ENCODE data around the gene CFAP69. TPM values are rescaled to one million over a fixed set of nuclear protein-coding genes. Genes with fewer than 3 reads are reported as not detected.

Gene CFAP69
- total and polyA plus RNA-seq, 2 donors (not counting 1 experiment from before 2014, with no cell fraction given) = 0.10 to 0.15 TPM

DNA sequence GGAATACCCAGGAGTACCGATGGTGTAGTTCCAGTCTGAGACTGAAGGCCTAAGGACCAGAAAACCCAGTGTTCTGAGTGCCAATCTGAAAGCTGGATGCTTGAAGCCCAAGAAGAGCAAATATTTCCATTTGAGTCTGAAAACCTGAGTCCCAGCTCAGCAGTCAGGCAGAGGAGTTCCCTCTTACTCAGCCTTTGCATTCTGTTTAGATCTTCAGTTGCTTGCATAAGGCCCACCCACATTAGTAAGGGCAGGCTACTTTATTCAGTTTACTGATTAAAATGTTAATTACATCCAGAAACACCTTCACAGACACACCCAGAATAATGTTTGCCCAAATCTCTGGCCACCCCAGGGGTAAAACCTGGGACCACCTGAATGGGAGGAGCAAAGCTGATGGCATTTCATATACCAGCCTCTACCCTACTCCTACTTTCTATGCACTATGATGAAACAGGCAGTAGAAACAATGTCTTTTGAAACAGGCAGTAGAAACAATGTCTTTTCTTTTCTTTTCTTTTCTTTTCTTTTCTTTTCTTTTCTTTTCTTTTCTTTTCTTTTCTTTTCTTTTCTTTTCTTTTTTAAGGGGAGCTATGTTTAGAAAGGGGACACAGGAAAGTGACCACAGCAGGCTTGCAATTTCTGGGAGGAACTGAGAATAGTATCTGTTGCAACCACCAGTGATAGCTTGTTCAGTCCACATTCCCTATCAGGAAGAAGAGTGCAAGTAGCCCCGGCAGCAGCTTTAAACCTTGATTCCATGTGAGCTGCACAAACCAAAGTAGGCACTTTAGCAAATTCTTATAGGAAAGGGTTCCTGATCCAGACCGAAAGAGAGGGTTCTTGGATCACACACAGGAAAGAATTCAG, 45.5 kb downstream of the CFAP69 start:
- DNase-seq (no peak), ATAC-seq (ENCODE audit: low read depth) (no peak)
- intact Hi-C loops (cut with micrococcal nuclease) = no loop called here
- CTCF ChIA-PET = no interaction called here
- H3K9me3 Mint-ChIP-seq (ENCODE audit: insufficient read depth) = peaks cover 6% of the 10 kb centered on the region
- Histone ChIP-seq H3K27me3 (replicated peaks in 1 of 4; ENCODE audit: control extremely low read depth in 1 of 4, control insufficient read depth in 3 of 4, insufficient read depth in 4 of 4, low read length in 3 of 4) (no peaks in the 10 kb centered on the region), H3K27ac (ENCODE audit: low read length in 2 of 2) (no peak overlapping the region), H3K9ac (ENCODE audit: low read length) (no peak overlapping the region), H3K79me2 (ENCODE audit: control insufficient read depth, insufficient read depth, low read length) (no peaks in the 10 kb centered on the region), H3K36me3 (replicated peaks in 1 of 2; ENCODE audit: control extremely low read depth in 1 of 2, control insufficient read depth in 1 of 2, extremely low read depth in 1 of 2, insufficient read depth in 2 of 2, low read length in 1 of 2) (no peaks in the 10 kb centered on the region), H2AFZ (ENCODE audit: insufficient read depth, low read depth, low read length, poor library complexity, severe bottlenecking) (no peak overlapping the region), H3K4me2 (replicated peaks; ENCODE audit: low read depth, low read length, poor library complexity, severe bottlenecking) (no peak overlapping the region), H3K4me3 (ENCODE audit: control extremely low read depth in 1 of 5, extremely low read depth in 1 of 5, insufficient read depth in 1 of 5, low read depth in 2 of 5, low read length in 4 of 5) (no peak overlapping the region), H4K20me1 (ENCODE audit: control insufficient read depth, insufficient read depth, low read length, poor library complexity, severe bottlenecking) (no peaks in the 10 kb centered on the region), H3K4me1 (ENCODE audit: control insufficient read depth in 2 of 2, insufficient read depth in 2 of 2, low read length in 2 of 2) (no peaks in the 10 kb centered on the region), H3K9me3 (ENCODE audit: control extremely low read depth in 1 of 3, control insufficient read depth in 2 of 3, insufficient read depth in 1 of 3, low read length in 2 of 3) (peaks cover 0 to 1% (median 0%) of the 10 kb centered on the region in 3 donors)
- no peak overlapping the region for H3K27ac Mint-ChIP-seq
- WGBS (ENCODE audit: insufficient coverage) = 100% methylated on average over 2 of the region's 3 CpGs
- no peak overlapping the region for H3K4me3 Mint-ChIP-seq
- no peaks in the 10 kb centered on the region for H3K4me1 Mint-ChIP-seq
- POLR2A ChIA-PET = no interaction called here
- peaks cover 14% of the 10 kb centered on the region for H3K27me3 Mint-ChIP-seq
- no peak for TF ChIP-seq EZH2 (IDR thresholded peaks at IDR 0.05; ENCODE audit: borderline replicate concordance, insufficient read depth, low read depth, low read length, poor library complexity, severe bottlenecking)
- TF ChIP-seq, protein P1, sequence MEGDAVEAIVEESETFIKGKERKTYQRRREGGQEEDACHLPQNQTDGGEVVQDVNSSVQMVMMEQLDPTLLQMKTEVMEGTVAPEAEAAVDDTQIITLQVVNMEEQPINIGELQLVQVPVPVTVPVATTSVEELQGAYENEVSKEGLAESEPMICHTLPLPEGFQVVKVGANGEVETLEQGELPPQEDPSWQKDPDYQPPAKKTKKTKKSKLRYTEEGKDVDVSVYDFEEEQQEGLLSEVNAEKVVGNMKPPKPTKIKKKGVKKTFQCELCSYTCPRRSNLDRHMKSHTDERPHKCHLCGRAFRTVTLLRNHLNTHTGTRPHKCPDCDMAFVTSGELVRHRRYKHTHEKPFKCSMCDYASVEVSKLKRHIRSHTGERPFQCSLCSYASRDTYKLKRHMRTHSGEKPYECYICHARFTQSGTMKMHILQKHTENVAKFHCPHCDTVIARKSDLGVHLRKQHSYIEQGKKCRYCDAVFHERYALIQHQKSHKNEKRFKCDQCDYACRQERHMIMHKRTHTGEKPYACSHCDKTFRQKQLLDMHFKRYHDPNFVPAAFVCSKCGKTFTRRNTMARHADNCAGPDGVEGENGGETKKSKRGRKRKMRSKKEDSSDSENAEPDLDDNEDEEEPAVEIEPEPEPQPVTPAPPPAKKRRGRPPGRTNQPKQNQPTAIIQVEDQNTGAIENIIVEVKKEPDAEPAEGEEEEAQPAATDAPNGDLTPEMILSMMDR (IDR thresholded peaks at IDR 0.05) = no peak
